WTC11 (cell line): Measurements from ENCODE around the gene PLPPR4.

ENCODE experiments used
- ATF2 ChIP-seq: sonication (generic); formaldehyde crosslinking; IDR thresholded peaks from 2 replicates; pipeline ENCODE4 v1.8.1; 2022; ENCODE audit warnings: low read depth, missing genetic modification reagents, borderline replicate concordance
- ATF3 ChIP-seq: sonication (generic); formaldehyde crosslinking; conservative IDR thresholded peaks from 2 replicates; pipeline ENCODE4 v1.8.1; 2022; ENCODE audit warnings: mild to moderate bottlenecking, missing genetic modification reagents
- CTCF ChIP-seq: fragments of 200-600 bp; IDR thresholded peaks from 2 replicates; pipeline ENCODE4 v1.8.0; 2022; ENCODE audit warnings: antibody characterized with exemption
- ELF4 ChIP-seq: sonication (generic); formaldehyde crosslinking; IDR thresholded peaks from 2 replicates; pipeline ENCODE4 v1.8.1; 2022; ENCODE audit warnings: low read depth, mild to moderate bottlenecking, moderate library complexity, missing genetic modification reagents
- FOXP1 ChIP-seq: sonication (generic); formaldehyde crosslinking; IDR thresholded peaks from 2 replicates; pipeline ENCODE4 v1.8.0; 2022; ENCODE audit warnings: missing genetic modification reagents, mild to moderate bottlenecking, moderate library complexity, borderline replicate concordance
- MAX ChIP-seq: sonication (generic); formaldehyde crosslinking; IDR thresholded peaks from 2 replicates; pipeline ENCODE4 v1.8.0; 2022; ENCODE audit warnings: mild to moderate bottlenecking, missing genetic modification reagents
- TP53 ChIP-seq: sonication (generic); formaldehyde crosslinking; IDR thresholded peaks from 2 replicates; pipeline ENCODE4 v1.8.1; 2023; ENCODE audit warnings: mild to moderate bottlenecking, missing genetic modification reagents
- ZNF232 ChIP-seq: sonication (generic); formaldehyde crosslinking; IDR thresholded peaks from 2 replicates; pipeline ENCODE4 v1.8.0; 2022; ENCODE audit warnings: mild to moderate bottlenecking, missing genetic modification reagents

- TF ChIP-seq FOXP1 = no peak
- TF ChIP-seq TP53 (CRISPR knock-in tag) = no peak
- TF ChIP-seq CTCF = no peak
- TF ChIP-seq ELF4 (CRISPR knock-in tag) = no peak
- no peak for TF ChIP-seq ZNF232 (CRISPR knock-in tag)
- TF ChIP-seq ATF2 (CRISPR knock-in tag) = no peak
- no peak for TF ChIP-seq ATF3 (CRISPR knock-in tag)
- no peak for TF ChIP-seq MAX (CRISPR knock-in tag)
Measured at GRCh38 chr1:99277066-99277465, 12.8 kb downstream of the PLPPR4 start.
